ENCODE results near the gene AIP.

The AIP gene

DNA sequence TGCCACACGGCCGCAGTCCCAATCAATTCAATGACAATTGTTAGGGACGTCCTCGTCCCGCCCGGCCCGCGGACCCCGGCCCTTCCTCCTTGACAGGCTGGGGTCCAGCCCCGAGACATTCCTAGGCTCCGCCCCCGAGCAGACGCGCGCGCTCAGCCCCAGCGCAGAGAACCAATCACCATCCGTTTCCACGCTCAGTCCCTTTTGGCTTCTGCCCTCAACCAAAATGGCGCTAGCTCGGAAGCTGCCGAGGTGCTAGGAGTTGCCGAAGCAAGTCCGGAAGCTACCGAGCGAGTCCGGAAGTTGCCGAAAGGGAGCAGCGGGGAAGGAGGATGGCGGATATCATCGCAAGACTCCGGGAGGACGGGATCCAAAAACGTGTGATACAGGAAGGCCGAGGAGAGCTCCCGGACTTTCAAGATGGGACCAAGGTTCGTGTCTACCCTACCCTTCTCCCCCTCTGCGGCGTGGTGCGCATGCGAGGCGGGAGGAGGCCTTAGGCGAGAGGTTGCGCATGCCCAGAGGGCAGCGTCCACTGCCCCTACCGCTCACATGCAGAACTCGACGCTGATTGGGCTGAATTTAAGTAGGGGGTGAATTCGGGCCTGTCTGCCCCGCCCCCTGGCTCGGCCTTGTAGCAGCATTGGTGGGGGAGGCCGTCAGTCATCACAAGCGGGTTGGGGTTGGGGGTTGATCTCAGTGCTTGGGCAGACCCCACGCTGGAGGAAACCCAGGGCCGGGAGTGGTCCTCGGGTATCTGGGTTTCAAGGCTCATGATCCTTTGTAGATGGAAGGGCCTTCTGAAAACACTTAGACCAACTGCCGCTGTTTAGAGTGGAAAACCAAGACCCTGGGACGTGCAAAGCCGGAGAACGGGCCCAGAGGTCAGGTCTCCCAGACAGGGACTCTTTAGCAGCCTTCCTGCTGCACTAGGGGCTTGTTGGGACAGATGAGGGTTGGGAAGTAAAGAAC is at the start of gene AIP:
Gene AIP, plus strand, starts transcription at position 200 of the 972 bp plus-strand sequence. Its CDS starts 133 bp downstream, at position 333.
- peak; percentile 97 for DNase-seq

DNA sequence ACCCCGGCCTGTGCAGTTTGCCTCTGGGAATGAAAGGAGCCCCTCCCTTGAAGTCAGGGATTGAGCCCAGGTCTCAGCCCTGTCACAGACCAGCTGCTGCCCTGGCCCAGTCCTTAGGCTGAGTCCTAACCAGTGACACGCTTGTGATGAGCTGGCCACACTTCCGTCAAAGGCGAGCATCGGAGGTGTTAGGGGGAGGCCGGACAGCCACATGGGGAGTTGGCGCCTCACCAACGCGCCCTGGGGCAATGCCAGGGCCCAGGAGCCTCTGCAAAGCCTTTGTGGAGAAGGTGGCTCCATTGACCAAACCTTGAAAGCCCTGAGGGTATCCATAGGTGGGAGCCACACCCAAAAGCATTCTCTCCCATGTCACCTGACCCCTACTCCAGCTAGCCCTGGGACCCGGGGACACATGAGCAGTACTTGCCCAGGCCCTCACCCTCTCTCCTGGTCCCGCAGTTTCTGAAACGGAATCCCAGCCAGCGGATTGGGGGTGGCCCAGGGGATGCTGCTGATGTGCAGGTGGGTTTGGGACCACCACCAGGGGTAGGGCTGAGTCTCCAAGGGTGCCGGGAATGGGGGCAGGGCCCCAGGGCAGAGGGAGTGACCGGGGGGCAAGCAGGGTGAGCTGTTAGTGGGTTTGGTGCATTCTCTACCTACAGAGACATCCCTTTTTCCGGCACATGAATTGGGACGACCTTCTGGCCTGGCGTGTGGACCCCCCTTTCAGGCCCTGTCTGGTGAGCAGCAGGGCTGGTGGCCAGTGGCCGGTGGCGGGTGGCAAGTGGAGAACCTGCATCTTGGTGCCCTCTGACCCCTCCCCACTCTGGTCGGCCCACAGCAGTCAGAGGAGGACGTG is 49.1 kb upstream of the AIP start:
- DNase-seq, result peak; percentile 22

DNA sequence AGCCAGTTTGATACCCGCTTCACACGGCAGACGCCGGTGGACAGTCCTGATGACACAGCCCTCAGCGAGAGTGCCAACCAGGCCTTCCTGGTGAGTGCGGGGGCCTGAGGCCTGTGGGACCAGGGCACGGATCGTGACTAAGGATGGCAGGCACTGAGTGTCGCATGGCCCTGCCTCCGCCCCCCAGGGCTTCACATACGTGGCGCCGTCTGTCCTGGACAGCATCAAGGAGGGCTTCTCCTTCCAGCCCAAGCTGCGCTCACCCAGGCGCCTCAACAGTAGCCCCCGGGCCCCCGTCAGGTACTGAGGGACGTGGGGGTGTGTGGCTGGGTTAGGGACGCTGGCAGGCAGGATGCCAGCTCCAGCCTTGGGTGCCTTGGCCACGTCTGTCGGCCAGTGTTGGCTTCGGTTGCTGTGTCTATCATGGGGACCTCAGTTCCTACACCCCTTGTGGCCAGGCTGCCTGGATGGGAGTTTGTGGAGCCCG is 48.4 kb upstream of the AIP start:
- DNase-seq, result peak; percentile 41

DNA sequence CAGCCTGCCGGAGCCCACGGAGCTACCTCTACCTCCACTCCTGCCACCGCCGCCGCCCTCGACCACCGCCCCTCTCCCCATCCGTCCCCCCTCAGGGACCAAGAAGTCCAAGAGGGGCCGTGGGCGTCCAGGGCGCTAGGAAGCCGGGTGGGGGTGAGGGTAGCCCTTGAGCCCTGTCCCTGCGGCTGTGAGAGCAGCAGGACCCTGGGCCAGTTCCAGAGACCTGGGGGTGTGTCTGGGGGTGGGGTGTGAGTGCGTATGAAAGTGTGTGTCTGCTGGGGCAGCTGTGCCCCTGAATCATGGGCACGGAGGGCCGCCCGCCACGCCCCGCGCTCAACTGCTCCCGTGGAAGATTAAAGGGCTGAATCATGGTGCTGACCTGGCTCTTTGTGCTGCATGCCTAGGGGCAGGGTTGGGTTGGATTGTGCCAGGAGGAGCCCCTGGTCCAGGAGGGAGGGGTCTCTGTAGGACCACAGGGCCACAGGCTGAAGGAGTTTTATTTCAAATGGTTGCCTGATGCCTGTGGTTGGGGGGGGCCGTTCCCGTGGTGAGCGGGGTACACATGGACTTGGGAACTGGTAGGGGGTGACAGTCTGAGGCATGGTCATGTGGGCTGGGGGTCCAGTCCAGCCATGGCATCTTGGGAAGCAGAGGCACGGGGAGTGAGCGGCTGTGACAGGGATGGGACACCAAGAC is 47.6 kb upstream of the AIP start:
- peak; percentile 24 for DNase-seq

DNA sequence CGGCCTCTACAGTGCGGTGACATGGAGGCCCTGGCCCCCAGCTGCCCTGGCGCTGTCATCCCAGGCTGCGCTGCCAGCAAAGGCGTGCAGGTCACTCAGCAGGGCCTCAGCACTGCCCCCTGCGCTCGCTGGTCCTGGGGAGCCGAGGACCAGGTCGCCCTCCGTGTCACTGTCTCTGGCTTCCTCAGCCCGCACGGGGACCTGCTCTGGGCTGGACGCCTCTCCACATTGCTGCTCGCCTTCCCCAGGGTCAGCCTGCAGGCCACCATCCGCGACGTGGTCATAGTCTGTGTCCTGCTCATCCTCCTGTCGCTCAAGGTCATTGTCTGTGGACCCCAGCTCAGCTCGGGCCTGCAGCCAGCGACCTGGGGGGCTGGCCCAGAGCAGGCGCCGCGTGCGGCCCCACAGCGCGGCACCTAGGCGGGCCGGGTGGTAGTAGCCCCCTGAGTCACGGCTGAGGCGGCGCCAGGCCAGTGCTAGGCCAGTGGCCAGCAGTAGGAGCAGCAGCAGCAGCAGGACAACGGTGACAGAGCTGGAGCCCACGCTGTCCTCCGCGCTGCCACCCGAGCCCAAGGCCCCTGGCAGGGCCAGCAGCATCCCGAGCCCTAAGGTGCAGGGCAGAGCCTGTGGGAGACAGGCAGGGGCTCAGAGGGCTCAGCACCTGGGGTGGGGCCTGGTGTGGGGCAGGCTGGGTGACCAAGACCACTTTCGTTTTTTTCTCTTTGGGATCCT is 46.9 kb upstream of the AIP start:
- DNase-seq, result no peak

DNA sequence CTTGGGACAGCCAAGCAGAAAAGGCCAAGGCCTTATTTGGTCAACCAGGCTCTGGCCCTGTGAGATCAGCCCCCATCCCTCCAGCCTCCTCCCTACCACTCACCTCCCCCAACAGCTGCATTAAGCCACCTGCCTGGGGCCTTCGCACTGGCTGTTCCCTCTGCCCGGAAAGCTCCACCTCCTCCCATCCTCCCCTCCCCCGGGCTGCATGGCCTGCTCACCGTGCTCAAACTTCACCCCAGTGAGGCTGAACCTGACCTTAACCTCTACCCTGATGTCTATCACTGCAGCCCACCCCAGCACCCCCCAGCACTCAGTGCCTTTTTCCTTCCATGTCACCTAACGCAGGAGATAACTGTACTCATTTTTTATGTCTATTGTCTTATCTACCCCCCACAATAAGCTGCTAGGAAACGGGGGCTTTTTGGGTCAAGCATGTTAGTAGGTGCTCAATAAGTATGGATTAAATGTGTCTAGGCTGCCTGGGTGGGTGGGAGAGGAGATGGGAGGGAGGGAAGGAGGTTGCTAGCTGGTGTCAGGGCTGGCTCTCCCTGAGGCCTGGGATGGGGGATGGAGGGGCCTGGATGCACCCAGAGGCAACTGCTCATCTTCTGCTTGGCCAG is 46.3 kb upstream of the AIP start:
- DNase-seq, result peak; percentile 88

DNA sequence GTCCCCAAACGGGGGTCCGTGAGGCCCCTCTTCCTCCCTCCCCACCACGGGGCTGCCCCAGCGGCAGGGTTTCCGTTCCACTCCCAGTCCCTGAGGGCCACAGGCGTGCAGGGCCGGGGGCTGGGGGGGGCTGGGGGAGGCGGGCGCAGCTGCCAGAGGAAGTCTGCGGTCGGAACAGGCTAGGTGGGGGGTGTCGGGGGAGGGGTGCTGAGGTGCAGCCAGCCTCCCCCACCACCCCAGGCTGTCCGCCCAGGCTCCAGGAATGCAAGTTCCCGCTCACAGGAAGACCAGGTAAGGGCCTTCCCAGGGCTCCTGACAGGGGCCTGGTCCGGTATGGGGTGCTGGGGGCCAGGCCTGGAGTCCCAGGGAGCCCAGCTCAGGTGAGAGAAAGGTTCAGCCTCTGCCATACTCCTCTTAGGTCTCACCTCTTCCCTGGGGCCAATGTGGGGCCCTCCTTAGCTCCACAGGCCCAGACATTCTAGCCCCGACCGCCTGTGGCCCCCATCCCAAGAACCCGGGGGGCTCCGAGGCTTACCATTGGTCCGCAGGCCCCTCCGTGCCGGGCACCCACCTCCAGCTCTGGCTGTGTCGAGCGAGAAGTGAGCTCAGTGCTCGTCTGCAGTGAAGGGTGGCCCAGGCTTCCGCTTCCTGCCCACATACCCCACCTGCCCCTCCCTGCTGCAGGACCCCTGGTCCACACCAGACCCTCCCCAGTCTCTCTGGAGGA is 45.6 kb upstream of the AIP start, which contains the start of gene PTPRCAP:
Gene PTPRCAP, minus strand, starts transcription at position 601 of the 727 bp plus-strand sequence. Its CDS starts 63 bp downstream, at position 538.
- DNase-seq, result peak; percentile 92

DNA sequence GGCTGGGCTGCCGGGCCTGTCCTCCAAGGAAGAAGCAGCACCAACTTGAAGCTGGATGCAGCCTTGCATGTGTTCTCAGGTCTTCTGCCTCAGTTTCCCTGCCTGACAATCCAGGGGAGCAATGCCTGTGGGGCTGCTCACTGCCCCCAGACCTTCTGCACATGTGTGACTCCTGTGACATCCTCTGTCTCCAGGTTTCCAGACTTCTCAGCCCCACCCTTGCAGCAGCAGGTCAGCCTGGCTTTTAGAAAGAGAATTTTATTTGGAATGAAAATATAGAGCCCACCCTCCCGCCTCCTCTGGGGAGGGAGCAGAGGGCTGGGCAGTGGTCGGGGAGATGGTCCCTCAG is 45.0 kb upstream of the AIP start:
- DNase-seq, result no peak

DNA sequence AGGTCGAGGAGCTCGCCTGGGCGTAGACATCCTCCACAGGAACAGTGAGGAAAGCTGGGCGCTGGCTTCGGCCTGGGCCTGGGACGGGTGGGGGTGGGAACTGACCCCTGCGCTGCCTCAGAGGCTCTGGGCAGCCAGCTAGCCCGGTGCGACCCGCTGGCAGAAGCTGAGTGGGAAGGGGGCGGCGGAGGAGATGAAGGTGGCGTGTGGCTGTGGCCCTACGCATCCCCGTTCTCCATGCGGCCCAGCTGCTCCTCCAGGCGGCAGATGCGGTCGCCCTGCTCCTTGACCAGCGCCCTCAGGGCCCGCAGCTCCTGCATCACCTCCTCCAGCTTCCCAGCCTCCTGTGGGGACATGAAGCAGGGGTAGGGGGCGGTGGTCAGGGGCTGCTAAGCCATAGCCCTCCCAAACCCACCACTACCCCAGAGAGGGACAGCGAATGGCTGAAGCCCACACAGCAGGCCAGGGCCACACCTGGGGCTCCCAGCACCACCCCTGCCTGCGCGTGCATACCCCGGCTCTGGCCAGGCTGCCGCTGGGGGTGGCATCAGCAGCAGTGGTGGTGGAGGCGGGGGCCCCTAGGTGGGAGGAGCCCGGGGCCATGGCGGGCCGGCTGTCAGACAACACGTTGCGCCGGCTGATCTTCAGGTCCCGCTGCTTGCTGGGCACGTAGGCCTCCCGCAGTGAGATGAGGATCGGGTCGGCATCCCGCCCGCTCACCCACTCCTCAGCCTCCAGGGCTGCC is 44.5 kb upstream of the AIP start:
- peak; percentile 86 for DNase-seq

DNA sequence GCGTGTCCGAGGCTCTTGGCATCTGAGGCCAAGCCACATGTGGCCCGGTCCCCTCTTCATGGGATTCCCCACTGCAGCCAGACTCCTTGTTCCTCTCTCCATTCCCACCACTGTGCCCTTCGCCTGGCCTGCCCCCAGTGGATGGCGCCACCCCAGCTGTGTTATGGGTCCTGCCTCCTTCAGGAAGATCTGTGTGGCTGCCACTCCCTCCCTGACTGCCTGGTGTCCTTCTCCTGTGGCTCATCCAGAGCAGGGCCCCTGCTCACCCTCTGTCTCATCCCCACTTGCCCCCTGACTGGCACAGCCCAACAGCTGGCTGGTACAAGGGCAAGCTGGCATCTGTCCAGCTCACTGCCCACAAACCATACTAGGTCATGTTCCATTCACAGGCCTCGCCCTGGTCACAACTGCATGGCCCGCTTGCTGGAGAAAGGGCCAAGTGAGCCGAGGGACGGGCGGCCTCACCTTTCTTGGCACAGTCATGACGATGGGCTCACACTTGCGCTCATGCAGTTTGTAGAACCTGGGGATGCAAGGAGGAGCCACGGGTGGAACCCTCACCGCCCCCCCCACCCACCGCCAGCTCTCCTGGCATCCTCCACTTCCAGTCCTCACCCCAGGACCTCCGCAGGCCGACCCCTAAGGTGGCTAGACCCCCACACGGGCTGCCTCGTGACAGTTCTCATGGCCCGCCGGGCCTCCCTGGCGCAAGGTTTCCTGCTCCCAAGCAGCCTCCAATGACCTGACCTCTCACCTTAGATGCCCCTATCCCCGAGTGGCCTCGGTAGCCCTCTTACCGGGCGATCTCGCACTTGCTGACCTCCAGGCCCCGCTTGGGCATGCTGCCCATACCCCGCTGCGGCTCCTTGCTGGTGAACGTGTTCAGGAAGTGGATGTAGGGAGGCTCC is 43.3 kb upstream of the AIP start:
- DNase-seq, result peak; percentile 45

DNA sequence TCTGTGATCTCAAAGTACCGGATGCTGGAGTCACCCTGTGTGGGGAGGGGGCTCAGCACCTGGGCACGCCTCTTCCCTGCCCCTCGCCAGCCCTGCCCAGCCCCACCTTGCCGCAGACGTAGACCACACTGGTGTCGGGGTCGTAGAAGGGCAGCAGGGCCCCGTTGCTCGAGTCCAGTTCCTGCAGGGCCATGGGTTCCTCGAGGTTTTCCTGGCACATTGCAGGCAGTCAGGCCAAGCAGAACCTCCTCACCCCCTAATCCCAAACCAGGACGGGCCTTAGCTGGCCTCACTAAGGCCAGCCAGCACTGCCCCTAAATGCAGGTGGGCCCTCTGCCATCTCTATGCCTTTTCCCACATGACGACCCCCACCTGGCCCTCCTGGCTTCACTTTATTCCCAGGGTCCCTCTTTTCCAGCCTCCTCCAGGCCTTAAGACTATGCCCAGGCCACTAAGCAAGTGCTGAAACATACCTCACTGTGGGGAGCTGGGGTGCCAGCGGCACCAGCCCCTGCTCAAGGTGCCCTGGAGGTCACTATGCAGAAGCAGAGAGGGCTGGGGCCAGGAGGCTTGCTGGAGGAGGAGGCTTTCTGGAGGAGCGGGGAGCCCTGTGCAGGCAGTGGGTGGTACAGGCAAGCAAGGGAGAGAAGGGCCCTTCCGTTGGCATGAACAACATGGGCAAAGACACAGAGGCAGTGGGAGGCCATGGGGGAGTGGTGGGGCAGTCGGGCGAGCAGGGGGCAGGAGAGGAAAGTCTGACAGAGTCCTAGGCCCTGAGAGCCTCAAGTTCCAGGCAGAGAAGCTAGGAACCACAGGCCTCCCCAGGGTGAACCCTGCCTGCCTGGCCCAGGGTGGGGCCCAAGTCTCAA is 42.4 kb upstream of the AIP start:
- DNase-seq, result peak; percentile 45

DNA sequence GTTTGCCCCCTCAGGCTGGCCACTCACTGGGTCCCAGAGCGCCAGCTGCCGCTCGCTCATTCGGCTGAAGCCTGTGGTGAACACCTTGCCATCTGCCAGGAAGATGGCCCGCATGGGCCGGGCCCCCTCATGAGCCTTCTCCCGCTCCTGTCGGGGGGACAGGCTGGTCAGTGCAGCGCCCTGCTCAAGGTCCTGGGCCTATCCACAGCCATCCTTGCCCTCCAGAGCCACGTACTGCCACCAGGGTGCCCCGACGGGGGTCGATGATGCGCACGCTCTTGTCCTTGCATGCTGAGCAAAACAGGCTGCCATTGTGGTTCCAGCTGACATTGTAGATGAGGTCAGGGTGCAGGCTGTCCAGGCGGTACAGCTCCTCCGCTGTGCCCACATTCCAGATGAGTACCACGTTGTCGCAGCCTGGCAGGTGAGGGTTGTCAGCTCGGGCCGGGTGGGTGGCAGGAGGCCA is 41.7 kb upstream of the AIP start:
- DNase-seq, result no peak

DNA sequence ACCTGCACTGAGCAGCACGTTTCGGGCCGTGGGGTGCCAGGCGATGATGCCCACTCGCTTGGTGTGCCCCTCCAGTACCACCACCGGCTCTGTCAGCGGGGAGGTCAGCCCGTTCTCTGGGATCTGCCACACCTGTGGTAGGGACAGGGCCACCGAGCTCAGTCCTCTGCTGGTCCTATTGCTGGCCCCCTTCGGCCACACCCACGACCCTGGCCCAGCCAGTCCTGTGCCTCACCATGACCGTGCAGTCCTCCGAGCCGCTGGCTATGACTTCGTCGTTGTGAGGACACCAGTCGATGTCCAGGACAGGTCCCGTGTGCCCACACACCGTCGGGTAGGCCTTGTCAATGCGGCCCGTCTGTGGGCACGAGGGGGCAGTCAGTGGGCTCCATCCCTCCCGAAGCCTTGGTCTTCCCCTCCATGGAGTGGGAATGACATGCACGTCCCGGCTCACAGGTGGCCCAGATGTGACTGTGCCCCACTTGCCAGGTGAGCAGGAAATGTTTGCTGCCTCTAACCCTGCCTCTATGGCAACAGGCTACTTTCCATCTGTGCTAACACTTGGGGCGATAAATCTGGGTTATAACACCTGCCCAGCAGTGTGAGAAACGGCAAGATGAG is 41.0 kb upstream of the AIP start:
- DNase-seq, result peak; percentile 31

DNA sequence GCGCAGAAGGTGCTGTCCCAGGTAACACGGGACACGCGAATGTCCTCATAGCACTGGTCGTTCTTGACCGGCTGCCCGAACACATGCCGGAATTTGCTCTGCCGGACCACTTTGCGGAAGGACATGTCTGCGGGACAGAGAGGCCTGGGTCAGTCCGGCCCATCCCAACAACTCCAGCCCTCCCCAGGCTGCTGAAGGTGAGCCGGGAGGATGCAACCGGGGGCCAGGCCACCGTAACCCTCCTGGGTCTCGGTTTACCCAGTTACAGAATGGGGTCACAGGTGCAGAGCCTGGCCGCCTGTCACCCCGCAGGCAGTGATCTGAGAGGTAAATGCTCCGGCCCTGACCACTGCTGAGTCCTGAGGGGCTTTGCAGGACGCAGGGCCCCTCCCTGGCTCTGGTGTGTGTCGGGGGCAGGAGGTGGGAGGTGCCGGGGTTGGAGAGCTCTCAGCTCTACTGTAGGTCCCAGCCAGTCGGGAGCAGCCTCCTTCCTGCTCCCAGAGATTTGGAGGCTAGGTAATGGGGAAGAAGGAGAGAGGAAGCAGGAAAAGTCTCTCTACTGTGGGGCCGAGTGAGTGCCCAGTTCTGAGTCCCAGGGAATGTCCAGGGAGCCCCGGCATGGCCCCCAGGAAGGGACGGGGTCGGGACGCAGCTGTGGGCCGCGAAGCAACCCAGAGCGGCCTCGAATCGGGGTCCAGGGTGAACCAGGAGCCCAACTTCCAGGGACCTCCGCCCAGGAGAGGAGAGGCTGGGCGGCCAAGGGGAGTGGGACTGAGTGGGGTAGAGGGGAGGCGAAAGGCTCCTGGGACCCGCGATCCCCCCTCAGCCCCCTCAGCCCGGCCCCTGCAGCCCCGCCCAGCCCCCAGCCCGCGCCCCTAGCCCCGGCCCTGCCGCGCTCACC is 40.1 kb upstream of the AIP start:
- no peak for DNase-seq

DNA sequence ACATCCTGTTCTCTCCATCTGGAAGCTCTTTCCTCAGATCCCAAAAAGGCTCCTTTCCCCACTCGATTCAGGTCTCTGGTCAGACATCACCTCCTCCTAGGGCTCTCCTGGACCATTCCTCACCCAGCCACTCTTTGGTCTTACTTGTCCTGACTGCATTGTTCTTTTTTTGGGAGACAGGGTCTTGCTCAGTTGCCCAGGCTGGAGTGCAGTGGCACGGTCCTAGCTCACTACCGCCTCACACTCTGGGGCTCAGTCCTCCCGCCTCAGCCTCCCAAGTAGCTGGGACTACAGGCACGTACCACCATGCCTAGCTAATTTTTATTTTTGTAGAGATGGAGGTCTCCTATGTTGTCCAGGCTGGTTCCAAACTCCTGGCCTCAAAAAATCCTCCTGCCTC is 37.3 kb upstream of the AIP start:
- DNase-seq, result no peak

DNA sequence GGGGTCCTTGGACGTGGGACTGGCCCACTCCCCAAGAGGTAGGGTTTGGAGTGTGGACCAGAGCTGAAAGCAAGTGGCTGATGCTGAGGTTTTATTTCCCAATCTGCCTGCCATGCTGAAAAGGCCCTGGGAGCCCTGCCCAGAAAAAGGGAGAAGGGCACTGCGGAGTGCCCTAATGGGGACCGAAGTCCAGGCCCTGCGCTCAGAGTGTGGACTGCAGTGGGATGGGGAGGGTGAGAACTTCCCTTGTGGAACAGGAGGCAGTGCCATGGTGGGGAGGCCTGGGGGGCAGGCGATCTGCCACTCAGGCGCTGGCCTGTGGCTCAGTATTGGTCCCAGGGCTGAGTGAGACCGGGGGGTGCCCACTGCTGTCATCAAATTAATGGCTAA is 34.6 kb upstream of the AIP start:
- DNase-seq, result no peak
